ENCODE measurements around the gene FDXR. TPM values are rescaled to one million over a fixed set of nuclear protein-coding genes. Genes with fewer than 3 reads are reported as not detected.

FDXR gene
- total RNA-seq, 2 experiments from 2014 or later = 20.0 to 24.3 TPM

- Mint-ChIP-seq H3K4me1 (ENCODE audit: low read depth) (peaks cover 2% of the 10 kb centered on the region), H3K4me3 (no peak overlapping the region), H3K9me3 (no peaks in the 10 kb centered on the region), H3K27me3 (peaks cover 35% of the 10 kb centered on the region), H3K27ac (no peak overlapping the region), H3K36me3 (ENCODE audit: low read depth) (no peaks in the 10 kb centered on the region)
- intact Hi-C loops (cut with micrococcal nuclease) = no loop called here
- ChIA-PET CTCF (interaction anchor here (1.0 to 1.6 kb wide), 4 partner anchors 10 to 114 kb away, joined by 3 to 4 read pairs (median 3); partner anchors contain the start of gene RAB37), POLR2A (interaction anchor here (0.7 kb wide), 1 partner anchor 30 kb away, joined by 3 read pairs; no protein-coding TSS in a partner anchor)
- DNase-seq = no peak
- no peak for ATAC-seq
- TF ChIP-seq, protein P1, sequence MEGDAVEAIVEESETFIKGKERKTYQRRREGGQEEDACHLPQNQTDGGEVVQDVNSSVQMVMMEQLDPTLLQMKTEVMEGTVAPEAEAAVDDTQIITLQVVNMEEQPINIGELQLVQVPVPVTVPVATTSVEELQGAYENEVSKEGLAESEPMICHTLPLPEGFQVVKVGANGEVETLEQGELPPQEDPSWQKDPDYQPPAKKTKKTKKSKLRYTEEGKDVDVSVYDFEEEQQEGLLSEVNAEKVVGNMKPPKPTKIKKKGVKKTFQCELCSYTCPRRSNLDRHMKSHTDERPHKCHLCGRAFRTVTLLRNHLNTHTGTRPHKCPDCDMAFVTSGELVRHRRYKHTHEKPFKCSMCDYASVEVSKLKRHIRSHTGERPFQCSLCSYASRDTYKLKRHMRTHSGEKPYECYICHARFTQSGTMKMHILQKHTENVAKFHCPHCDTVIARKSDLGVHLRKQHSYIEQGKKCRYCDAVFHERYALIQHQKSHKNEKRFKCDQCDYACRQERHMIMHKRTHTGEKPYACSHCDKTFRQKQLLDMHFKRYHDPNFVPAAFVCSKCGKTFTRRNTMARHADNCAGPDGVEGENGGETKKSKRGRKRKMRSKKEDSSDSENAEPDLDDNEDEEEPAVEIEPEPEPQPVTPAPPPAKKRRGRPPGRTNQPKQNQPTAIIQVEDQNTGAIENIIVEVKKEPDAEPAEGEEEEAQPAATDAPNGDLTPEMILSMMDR (IDR thresholded peaks at IDR 0.05) = no peak
Observed at GRCh38 chr17:74850310-74850709, 22.5 kb downstream of the FDXR start.

DNA sequence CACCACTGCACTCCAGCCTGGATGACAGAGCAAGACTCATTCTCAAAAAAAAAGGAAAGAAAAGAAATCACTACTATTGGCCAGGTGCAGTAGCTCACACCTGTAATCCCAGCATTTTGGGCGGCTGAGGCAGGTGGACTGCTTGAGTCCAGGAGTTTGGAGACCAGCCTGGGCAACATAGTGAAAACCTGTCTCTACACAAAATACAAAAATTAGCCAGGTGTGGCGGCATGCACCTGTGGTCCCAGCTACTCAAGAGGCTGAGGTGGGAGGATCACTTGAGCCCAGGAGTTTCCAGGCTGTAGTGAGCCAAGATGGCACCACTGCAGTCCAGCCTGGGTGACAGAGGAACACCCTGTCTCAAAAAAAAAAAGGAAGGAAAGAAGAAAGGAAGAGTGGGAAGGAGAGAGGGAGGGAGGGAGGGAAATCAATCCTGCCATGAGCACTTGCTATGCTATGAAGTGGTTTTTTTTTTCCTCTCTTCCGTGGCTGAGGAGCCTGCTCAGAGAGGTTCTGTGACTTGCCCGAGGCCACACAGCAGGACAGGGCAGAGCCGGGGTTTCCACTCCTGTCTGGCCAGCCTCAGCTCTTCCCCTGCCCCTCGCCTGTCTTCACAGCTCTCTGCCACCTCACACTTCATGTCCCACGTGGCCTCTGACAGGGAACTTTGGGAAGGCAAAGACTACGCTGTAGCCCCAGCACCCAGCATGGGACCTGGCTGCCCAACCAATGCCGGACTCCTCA is 24.0 kb downstream of the FDXR start:
- no peak for DNase-seq
- Mint-ChIP-seq H3K9me3 (no peaks in the 10 kb centered on the region), H3K36me3 (ENCODE audit: low read depth) (no peaks in the 10 kb centered on the region), H3K4me3 (no peak overlapping the region), H3K27ac (no peak overlapping the region), H3K27me3 (peaks cover 24% of the 10 kb centered on the region), H3K4me1 (ENCODE audit: low read depth) (peaks cover 2% of the 10 kb centered on the region)
- intact Hi-C loops (cut with micrococcal nuclease) = no loop called here
- TF ChIP-seq, protein P1 (IDR thresholded peaks at IDR 0.05) = no peak
- POLR2A ChIA-PET = no interaction called here
- ATAC-seq = no peak
- CTCF ChIA-PET = interaction anchor here (1.1 kb wide), 1 partner anchor 10 kb away, joined by 3 read pairs; no protein-coding TSS in a partner anchor

DNA sequence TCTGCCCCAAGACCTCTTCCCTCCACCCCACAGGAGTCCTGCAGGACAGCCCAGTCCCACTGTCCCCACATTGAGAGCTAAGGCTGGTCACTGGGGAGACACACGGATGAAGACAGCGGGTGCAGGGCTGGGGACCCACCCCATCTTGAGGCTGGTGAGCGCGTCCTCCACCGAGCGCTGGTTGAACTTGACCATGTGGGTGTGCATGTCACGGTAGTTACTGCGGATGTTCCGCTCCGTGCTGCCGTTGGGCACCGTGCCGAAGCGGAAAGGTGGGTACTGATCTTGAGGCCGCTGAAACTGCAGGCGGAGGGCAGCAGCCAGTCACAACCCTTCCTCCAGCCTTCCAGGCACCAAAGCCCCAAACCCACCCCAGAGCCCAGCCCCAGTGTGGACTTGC is 26.2 kb downstream of the FDXR start:
- Mint-ChIP-seq H3K4me3 (no peak overlapping the region), H3K9me3 (no peaks in the 10 kb centered on the region), H3K36me3 (ENCODE audit: low read depth) (peaks cover 2% of the 10 kb centered on the region), H3K4me1 (ENCODE audit: low read depth) (peaks cover 3% of the 10 kb centered on the region), H3K27me3 (peaks cover 18% of the 10 kb centered on the region), H3K27ac (no peak overlapping the region)
- ATAC-seq (no peak), DNase-seq (no peak)
- POLR2A ChIA-PET = no interaction called here
- CTCF ChIA-PET = interaction anchor here (0.7 to 8.7 kb wide), 2 partner anchors 15 to 55 kb away, joined by 3 to 101 read pairs; partner anchors contain the start of gene GRIN2C
- intact Hi-C loops (cut with micrococcal nuclease) = no loop called here
- TF ChIP-seq, protein P1 (IDR thresholded peaks at IDR 0.05) = no peak

- no peak overlapping the region for H3K4me3 Mint-ChIP-seq
- H3K27me3 Mint-ChIP-seq = peaks cover 14% of the 10 kb centered on the region
- H3K9me3 Mint-ChIP-seq = no peaks in the 10 kb centered on the region
- DNase-seq (no peak), ATAC-seq (no peak)
- intact Hi-C loops (cut with micrococcal nuclease) = no loop called here
- peaks cover 20% of the 10 kb centered on the region for H3K4me1 Mint-ChIP-seq (ENCODE audit: low read depth)
- ChIA-PET POLR2A (interaction anchor here (1.1 to 1.2 kb wide), 2 partner anchors 9 to 14 kb away, joined by 3 read pairs; no protein-coding TSS in a partner anchor), CTCF (interaction anchor here (0.9 to 8.7 kb wide), 10 partner anchors 9 to 119 kb away, joined by 3 to 101 read pairs (median 4); partner anchors contain the start of genes FDXR and GRIN2C)
- TF ChIP-seq, protein P1 (IDR thresholded peaks at IDR 0.05) = no peak
- H3K27ac Mint-ChIP-seq = no peak overlapping the region
- H3K36me3 Mint-ChIP-seq (ENCODE audit: low read depth) = peaks cover 2% of the 10 kb centered on the region
Observed at GRCh38 chr17:74843352-74843627, 29.5 kb downstream of the FDXR start.

All from activated CD8-positive, alpha-beta T cell treated with anti-CD3 and anti-CD28 coated beads for 36 hours (primary cell).